ENCODE measurements around the gene RYR1. TPM values are rescaled to one million over a fixed set of nuclear protein-coding genes. Genes with fewer than 3 reads are reported as not detected.

Gene RYR1
- polyA plus RNA-seq, 3 donors: 0.76 to 2.1 (median 2.1) TPM

GRCh38 chr19:38565691-38566105 lies 132.2 kb downstream of the RYR1 start:
- Histone ChIP-seq H3K4me2 (replicated peaks; ENCODE audit: extremely low read depth, low read length, poor library complexity, severe bottlenecking) (peak overlapping the region; percentile 73), H2AFZ (ENCODE audit: insufficient read depth, low read depth, low read length, poor library complexity, severe bottlenecking) (peak overlapping the region; percentile 75)

GRCh38 chr19:38569368-38569983 lies 136.0 kb downstream of the RYR1 start:
- no peak overlapping the region for H3K27ac ChIP-seq (ENCODE audit: low read depth in 1 of 2, low read length in 2 of 2)
- Mint-ChIP-seq H3K36me3 (no peaks in the 10 kb centered on the region), H3K4me1 (peaks cover 8% of the 10 kb centered on the region), H3K4me3 (no peak overlapping the region), H3K27ac (no peak overlapping the region), H3K27me3 (ENCODE audit: low read depth in 3 of 3) (peaks cover 9 to 37% (median 27%) of the 10 kb centered on the region in 3 donors), H3K9me3 (peaks cover 0 to 8% (median 2%) of the 10 kb centered on the region in 7 donors)
- no peak overlapping the region for H3K4me2 ChIP-seq (replicated peaks; ENCODE audit: extremely low read depth, low read length, poor library complexity, severe bottlenecking)
- no peak for DNase-seq
- no peaks in the 10 kb centered on the region for H3K36me3 ChIP-seq (replicated peaks in 1 of 2; ENCODE audit: control insufficient read depth in 1 of 2, insufficient read depth in 2 of 2, low read length in 2 of 2)
- H4K20me1 ChIP-seq (ENCODE audit: insufficient read depth, low read length): no peaks in the 10 kb centered on the region
- no peak overlapping the region for H2AFZ ChIP-seq (ENCODE audit: insufficient read depth, low read depth, low read length, poor library complexity, severe bottlenecking)
- peaks cover 8 to 13% of the 10 kb centered on the region in 2 donors for H3K4me1 ChIP-seq (ENCODE audit: control insufficient read depth in 1 of 2, insufficient read depth in 2 of 2, low read length in 2 of 2)
- H3K9ac ChIP-seq (ENCODE audit: insufficient read depth, low read length, poor library complexity, severe bottlenecking): no peak overlapping the region
- TF ChIP-seq CTCF (IDR thresholded peaks at IDR 0.05): no peak
- intact Hi-C loops (cut with micrococcal nuclease): no loop called here
- no peaks in the 10 kb centered on the region for H3K9me3 ChIP-seq (replicated peaks in 1 of 2; ENCODE audit: control insufficient read depth in 1 of 2, insufficient read depth in 1 of 2, low read length in 2 of 2)
- no peaks in the 10 kb centered on the region for H3K79me2 ChIP-seq (ENCODE audit: insufficient read depth, low read length)
- H3K27me3 ChIP-seq (ENCODE audit: control insufficient read depth in 2 of 2, insufficient read depth in 2 of 2, low read length in 2 of 2): peaks cover 0 to 16% of the 10 kb centered on the region in 2 donors
- WGBS (ENCODE audit: insufficient coverage): 92% methylated on average over 2 of the region's 6 CpGs
- H3K4me3 ChIP-seq (replicated peaks in 1 of 3; ENCODE audit: low read depth in 2 of 3, low read length in 3 of 3): no peak overlapping the region

More at GRCh38 chr19:38565691-38566105, 132.2 kb downstream of the RYR1 start:
- Histone ChIP-seq H3K4me3 (replicated peaks in 1 of 3; ENCODE audit: low read depth in 2 of 3, low read length in 3 of 3) (peak overlapping the region in 2 of 3 experiments; percentile 25 to 69), H3K79me2 (ENCODE audit: insufficient read depth, low read length) (no peaks in the 10 kb centered on the region), H3K9me3 (replicated peaks in 1 of 2; ENCODE audit: control insufficient read depth in 1 of 2, insufficient read depth in 1 of 2, low read length in 2 of 2) (no peaks in the 10 kb centered on the region), H3K36me3 (replicated peaks in 1 of 2; ENCODE audit: control insufficient read depth in 1 of 2, insufficient read depth in 2 of 2, low read length in 2 of 2) (no peaks in the 10 kb centered on the region), H3K27ac (ENCODE audit: low read depth in 1 of 2, low read length in 2 of 2) (no peak overlapping the region), H3K4me1 (ENCODE audit: control insufficient read depth in 1 of 2, insufficient read depth in 2 of 2, low read length in 2 of 2) (peaks cover 8 to 19% of the 10 kb centered on the region in 2 donors), H3K9ac (ENCODE audit: insufficient read depth, low read length, poor library complexity, severe bottlenecking) (no peak overlapping the region), H4K20me1 (ENCODE audit: insufficient read depth, low read length) (no peaks in the 10 kb centered on the region), H3K27me3 (ENCODE audit: control insufficient read depth in 2 of 2, insufficient read depth in 2 of 2, low read length in 2 of 2) (peaks cover 0 to 29% of the 10 kb centered on the region in 2 donors)
- Mint-ChIP-seq H3K27me3 (ENCODE audit: low read depth in 3 of 3) (peaks cover 32 to 50% (median 48%) of the 10 kb centered on the region in 3 donors), H3K4me3 (peak overlapping the region; percentile 74 to 89), H3K36me3 (no peaks in the 10 kb centered on the region), H3K9me3 (peaks cover 0 to 8% (median 2%) of the 10 kb centered on the region in 7 donors), H3K4me1 (peaks cover 10% of the 10 kb centered on the region), H3K27ac (peak overlapping the region in 4 of 7 donors; percentile 5 to 80 (median 50))
- intact Hi-C loops (cut with micrococcal nuclease): no loop called here
- no peak for DNase-seq
- no peak for TF ChIP-seq CTCF (IDR thresholded peaks at IDR 0.05)
- 52% methylated on average over 16 of the region's 21 CpGs for WGBS (ENCODE audit: insufficient coverage)
